ENCODE measurements around the gene KHDC1.
A peak's percentile ranks its signal among the peaks of the same experiment; 100 is the strongest.
"Not testable (repeated sequence)": the region's sequence is repeated elsewhere in the genome, so short reads cannot be mapped to it uniquely, and the experiment has no call there.

The KHDC1 gene, protein sequence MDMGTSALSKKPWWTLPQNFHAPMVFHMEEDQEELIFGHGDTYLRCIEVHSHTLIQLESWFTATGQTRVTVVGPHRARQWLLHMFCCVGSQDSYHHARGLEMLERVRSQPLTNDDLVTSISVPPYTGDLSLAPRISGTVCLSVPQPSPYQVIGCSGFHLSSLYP

GRCh38 chr6:73262671-73263569 is at the start of gene KHDC1:
Gene KHDC1 (minus strand): TSS chr6:73263196. CDS start chr6:73242517, 20,679 bp downstream.
- peak; percentile 70 for DNase-seq

DNA sequence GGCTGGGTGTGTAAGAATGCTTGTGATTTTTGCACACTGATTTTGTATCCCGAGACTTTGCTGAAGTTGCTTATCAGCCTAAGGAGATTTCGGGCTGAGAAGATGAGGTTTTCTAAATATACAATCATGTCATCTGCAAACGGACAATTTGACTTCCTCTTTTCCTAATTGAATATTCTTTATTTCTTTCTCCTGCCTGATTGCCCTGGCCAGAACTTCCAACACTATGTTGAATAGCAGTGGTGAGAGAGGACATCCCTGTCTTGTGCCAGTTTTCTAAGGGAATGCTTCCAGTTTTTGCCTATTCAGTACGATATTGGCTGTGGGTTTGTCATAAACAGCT is 47.5 kb upstream of the KHDC1 start:
- not testable (repeated sequence) for DNase-seq

- peak; percentile 78 for DNase-seq
Measured at GRCh38 chr6:73309785-73310502, 46.9 kb upstream of the KHDC1 start.

DNA sequence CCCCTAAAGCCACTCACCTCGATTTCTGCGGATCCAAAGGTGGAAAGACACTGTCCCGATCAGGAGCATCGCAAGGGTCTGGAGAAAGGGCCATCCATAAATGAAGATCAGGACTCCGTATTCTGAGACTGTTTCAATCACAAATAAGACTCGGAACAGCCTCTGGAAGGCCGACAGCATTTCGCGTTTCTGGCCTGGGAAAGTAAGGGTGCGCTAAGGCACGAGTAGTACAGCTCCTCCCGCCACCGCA is 46.5 kb upstream of the KHDC1 start:
- no peak for DNase-seq

- no peak for DNase-seq
Measured at GRCh38 chr6:73308712-73309534, 45.9 kb upstream of the KHDC1 start.

GRCh38 chr6:73303773-73304172 is 40.8 kb upstream of the KHDC1 start:
- DNase-seq, result not testable (repeated sequence)

GRCh38 chr6:73302339-73302738 is 39.3 kb upstream of the KHDC1 start:
- no peak for DNase-seq

GRCh38 chr6:73299151-73299971 is 36.4 kb upstream of the KHDC1 start:
- DNase-seq, result no peak

DNA sequence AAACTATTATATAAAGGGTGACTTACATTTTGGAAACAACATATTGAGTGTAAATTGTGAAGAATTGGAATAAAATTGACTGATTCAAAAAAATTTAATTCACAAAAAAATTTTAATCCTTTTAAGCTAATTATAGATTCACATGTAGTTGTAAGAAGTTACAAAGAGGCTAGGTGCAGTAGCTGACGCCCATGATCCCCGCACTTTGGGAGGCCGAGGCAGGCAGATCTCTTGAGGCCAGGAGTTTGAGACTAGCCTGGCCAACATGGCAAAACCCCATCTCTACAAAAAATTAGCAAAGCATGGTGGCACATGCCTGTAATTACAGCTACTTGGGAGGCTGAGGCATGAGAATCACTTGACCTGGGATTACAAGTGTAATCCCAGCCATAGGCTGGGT is 30.3 kb upstream of the KHDC1 start:
- no peak for DNase-seq

DNA sequence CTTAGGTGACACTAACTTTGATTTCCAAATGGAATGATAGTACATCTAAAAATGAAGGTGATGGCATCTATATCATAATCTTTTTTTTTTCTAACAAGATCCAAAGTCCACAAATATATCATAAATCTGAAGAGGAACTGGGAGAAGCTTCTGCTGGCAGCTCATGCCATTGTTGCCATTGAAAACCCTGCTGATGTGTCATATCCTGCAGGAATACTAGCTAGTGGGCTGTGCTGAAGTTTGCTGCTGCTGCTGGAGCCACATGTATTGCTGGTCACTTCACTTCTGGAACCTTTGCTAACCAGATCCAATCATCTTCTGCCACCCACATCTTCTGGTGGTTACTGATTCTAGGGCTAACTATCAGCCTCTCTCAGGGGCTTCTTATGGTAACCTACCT is 27.4 kb upstream of the KHDC1 start:
- no peak for DNase-seq

DNA sequence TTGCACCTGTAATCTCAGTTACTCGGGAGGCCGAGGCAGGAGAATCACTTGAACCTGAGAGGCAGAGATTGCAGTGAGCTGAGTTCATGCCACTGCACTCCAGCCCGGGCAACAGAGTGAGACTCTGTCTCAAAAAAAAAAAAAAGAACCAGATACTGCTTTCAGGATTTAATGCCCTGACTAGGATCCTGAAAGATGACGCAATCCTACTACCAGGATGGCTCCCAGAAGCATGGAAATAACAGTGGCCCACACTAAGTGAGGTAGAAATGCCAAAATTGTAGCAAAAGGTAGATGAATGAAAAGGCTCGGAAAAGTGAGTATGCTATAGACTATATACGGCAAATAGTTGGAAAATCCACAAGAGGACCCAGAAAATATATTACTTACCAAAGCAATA is 23.8 kb upstream of the KHDC1 start:
- DNase-seq, result no peak

GRCh38 chr6:73285674-73286283 is 22.8 kb upstream of the KHDC1 start:
- no peak for DNase-seq

GRCh38 chr6:73282871-73283270 is 19.9 kb upstream of the KHDC1 start:
- DNase-seq, result no peak

DNA sequence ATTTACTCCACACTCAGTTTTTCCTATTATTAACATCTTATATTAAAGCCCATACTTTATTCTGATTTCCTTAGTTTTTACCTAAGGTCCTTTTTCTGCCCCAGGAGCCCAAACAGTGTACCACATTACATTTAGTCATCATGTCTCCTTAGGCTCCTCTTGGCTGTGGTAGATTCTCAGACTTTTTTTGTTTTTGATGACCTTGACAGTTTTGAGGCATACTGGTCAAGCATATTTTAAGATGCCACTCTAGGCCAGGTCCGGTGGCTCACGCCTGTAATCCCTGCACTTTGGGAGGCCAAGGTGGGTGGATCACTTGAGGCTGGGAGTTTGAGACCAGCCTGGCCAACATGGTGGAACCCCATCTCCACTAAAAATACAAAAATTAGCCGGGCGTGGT is 18.7 kb upstream of the KHDC1 start:
- DNase-seq, result not testable (repeated sequence)

GRCh38 chr6:73269296-73269695 is 6.3 kb upstream of the KHDC1 start:
- DNase-seq, result not testable (repeated sequence)

DNA sequence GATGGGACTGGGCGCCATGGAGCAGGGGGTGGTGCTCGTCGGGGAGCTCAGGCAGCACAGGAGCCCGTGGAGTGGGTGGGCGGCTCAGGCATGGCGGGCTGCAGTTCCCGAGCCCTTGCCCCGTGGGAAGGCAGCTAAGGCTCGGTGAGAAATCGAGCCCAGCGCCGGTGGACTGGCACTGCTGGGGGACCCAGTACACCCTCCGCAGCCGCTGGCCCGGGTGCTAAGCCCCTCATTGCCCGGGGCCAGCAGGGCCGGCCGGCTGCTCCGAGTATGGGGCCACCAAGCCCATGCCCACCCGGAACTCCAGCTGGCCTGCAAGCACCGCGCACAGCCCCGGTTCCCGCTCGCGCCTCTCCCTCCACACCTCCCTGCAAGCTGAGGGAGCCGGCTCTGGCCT is 5.9 kb upstream of the KHDC1 start:
- not testable (repeated sequence) for DNase-seq

- DNase-seq, result no peak
Measured at GRCh38 chr6:73264446-73264845, 1.4 kb upstream of the KHDC1 start.

GRCh38 chr6:73263570-73263909 is 544 bp upstream of the KHDC1 start:
- DNase-seq, result no peak

DNA sequence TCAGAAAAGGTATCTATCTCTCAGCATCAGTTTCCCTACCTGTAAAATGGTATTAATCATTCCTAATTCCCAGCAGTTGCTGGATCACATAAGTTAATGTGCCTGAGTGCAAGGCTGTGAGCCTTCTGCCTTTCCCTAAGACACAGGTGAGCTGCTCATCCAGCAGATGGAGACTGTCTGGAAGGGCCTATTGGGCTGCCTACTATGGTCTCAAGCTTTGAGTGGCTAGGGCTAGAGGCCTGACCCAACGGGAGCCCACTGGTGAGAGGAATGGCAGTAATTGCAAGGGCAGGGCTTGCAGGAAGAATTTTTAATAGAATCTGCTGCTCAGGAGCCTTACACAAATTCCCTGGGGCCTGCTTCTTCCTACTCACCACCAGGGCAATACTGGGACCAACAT is 4.3 kb downstream of the KHDC1 start:
- DNase-seq, result no peak

DNA sequence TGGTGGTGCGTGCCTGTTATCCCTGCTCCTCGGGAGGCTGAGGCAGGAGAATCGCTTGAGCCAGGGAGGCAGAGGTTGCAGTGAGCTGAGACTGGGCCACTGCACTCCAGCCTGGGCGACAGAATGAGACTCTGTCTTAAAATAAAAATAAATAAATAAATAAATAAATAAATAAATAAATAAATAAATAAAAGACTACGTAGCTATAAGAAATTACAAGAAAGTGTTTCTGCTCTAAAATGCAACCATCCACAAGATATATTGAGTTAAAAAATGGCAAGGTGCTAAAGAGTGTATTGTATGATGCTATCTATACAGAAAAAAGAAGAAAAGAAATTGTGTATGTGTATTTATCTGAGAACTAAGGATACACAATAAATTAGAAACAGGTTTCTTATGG is 8.7 kb downstream of the KHDC1 start:
- DNase-seq, result not testable (repeated sequence)

DNA sequence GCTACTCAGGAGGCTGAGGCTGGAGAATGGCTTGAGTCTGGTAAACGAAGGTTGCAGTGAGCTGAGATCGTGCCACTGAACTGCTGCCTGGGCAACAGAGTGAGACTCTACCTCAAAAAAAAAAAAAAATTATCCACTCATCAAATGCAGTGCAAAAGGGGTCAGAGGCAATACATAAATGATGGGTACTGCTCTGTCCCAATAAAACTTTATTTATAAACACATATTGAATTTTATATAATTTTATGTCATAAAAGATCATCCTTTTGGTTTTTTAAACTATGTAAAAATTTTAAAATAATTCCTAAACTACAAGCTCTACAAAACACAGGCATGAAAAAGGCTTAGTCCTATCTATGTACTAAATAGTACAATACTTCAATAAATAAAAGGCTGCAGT is 10.3 kb downstream of the KHDC1 start:
- DNase-seq, result no peak

GRCh38 chr6:73250016-73250415 is 13.0 kb downstream of the KHDC1 start:
- no peak for DNase-seq
